Measurements from ENCODE around the gene MAPK4.

The MAPK4 gene

GRCh38 chr18:50665015-50665414 lies 105.1 kb downstream of the MAPK4 start:
- no peak for TF ChIP-seq CTCF (IDR thresholded peaks at IDR 0.05; ENCODE audit: low read depth, low read length)

GRCh38 chr18:50665519-50665918 lies 105.6 kb downstream of the MAPK4 start:
- H3K4me3 ChIP-seq (replicated peaks in 1 of 2; ENCODE audit: low read depth in 2 of 2, low read length in 2 of 2), result no peak overlapping the region
- no peak for DNase-seq (ENCODE audit: low read depth in 2 of 2)
- no peak for TF ChIP-seq CTCF (IDR thresholded peaks at IDR 0.05; ENCODE audit: low read depth, low read length)

More at GRCh38 chr18:50665015-50665414, 105.1 kb downstream of the MAPK4 start:
- DNase-seq (ENCODE audit: low read depth in 2 of 2), result no peak
- H3K4me3 ChIP-seq (replicated peaks in 1 of 2; ENCODE audit: low read depth in 2 of 2, low read length in 2 of 2), result no peak overlapping the region

GRCh38 chr18:50666536-50666935 lies 106.6 kb downstream of the MAPK4 start:
- TF ChIP-seq CTCF (IDR thresholded peaks at IDR 0.05; ENCODE audit: low read depth, low read length), result no peak
- no peak overlapping the region for H3K4me3 ChIP-seq (replicated peaks in 1 of 2; ENCODE audit: low read depth in 2 of 2, low read length in 2 of 2)
- no peak for DNase-seq (ENCODE audit: low read depth in 2 of 2)

GRCh38 chr18:50671376-50671775 lies 111.5 kb downstream of the MAPK4 start:
- DNase-seq (ENCODE audit: low read depth in 2 of 2), result no peak
- no peak overlapping the region for H3K4me3 ChIP-seq (replicated peaks in 1 of 2; ENCODE audit: low read depth in 2 of 2, low read length in 2 of 2)
- no peak for TF ChIP-seq CTCF (IDR thresholded peaks at IDR 0.05; ENCODE audit: low read depth, low read length)

GRCh38 chr18:50674307-50674980 lies 114.6 kb downstream of the MAPK4 start:
- no peak overlapping the region for H3K4me3 ChIP-seq (replicated peaks in 1 of 2; ENCODE audit: low read depth in 2 of 2, low read length in 2 of 2)
- no peak for DNase-seq (ENCODE audit: low read depth in 2 of 2)
- TF ChIP-seq CTCF (IDR thresholded peaks at IDR 0.05; ENCODE audit: low read depth, low read length), result no peak

GRCh38 chr18:50675043-50675442 lies 115.2 kb downstream of the MAPK4 start:
- no peak for TF ChIP-seq CTCF (IDR thresholded peaks at IDR 0.05; ENCODE audit: low read depth, low read length)
- no peak overlapping the region for H3K4me3 ChIP-seq (replicated peaks in 1 of 2; ENCODE audit: low read depth in 2 of 2, low read length in 2 of 2)
- DNase-seq (ENCODE audit: low read depth in 2 of 2), result no peak

GRCh38 chr18:50678651-50679050 lies 118.8 kb downstream of the MAPK4 start:
- no peak for DNase-seq (ENCODE audit: low read depth in 2 of 2)
- TF ChIP-seq CTCF (IDR thresholded peaks at IDR 0.05; ENCODE audit: low read depth, low read length), result no peak
- H3K4me3 ChIP-seq (replicated peaks in 1 of 2; ENCODE audit: low read depth in 2 of 2, low read length in 2 of 2), result no peak overlapping the region

Measured in cardiac fibroblast (primary cell).